H1 (cell line): ENCODE results near the gene ASF1A. TPM values are rescaled to one million over a fixed set of nuclear protein-coding genes. Genes with fewer than 3 reads are reported as not detected.
A peak's percentile ranks its signal among the peaks of the same experiment; 100 is the strongest.

ENCODE experiments used
- CTCF ChIA-PET: fragments of 300-600 bp; sonication (Branson Sonifier 250); formaldehyde crosslinking; loops from one replicate; lab custom pipeline; 2021; ENCODE audit not compliant: partially characterized antibody; lab: Charles Lee
- POLR2A ChIA-PET: fragments of 300-600 bp; sonication (Branson Sonifier 250); formaldehyde crosslinking; loops from one replicate; lab custom pipeline; 2021; ENCODE audit warnings: inconsistent platforms; ENCODE audit not compliant: partially characterized antibody; lab: Charles Lee
- DNase-seq, 2 experiments: peaks; one replicate each; pipeline versions ENCODE4 v3.0.0 to v3.0.0-alpha.2; 2010 to 2022; ENCODE audit warnings: low spot score in 2 of 2, low read depth in 1 of 2, mixed read lengths in 1 of 2
- FAIRE-seq: peaks from 2 replicates; lab custom pipeline; 2011; peaks lifted over from hg19 to GRCh38; lab: Jason Lieb, UNC
- H2AFZ ChIP-seq: 2 replicates; pipeline ENCODE4 v1.8.1; 2012; ENCODE audit warnings: low read length, inconsistent platforms
- H2AK5ac ChIP-seq: 2 replicates; pipeline ENCODE4 v1.6.1; 2013; ENCODE audit warnings: low read depth, low read length
- H2BK120ac ChIP-seq: replicated peaks from 2 replicates; pipeline ENCODE3; 2013; ENCODE audit warnings: low read depth, low read length, inconsistent platforms
- H2BK12ac ChIP-seq: 2 replicates; pipeline ENCODE4 v1.6.1; 2013; ENCODE audit warnings: low read depth, low read length
- H2BK15ac ChIP-seq: 2 replicates; pipeline ENCODE4 v1.6.1; 2013; ENCODE audit warnings: low read length
- H2BK20ac ChIP-seq: 2 replicates; pipeline ENCODE4 v1.6.1; 2013; ENCODE audit warnings: low read length
- H2BK5ac ChIP-seq: 2 replicates; pipeline ENCODE4 v1.6.1; 2013; ENCODE audit warnings: low read depth, low read length
- H3K14ac ChIP-seq: 2 replicates; pipeline ENCODE4 v1.6.1; 2013; ENCODE audit warnings: inconsistent platforms; ENCODE audit not compliant: insufficient read length
- H3K18ac ChIP-seq: 2 replicates; pipeline ENCODE4 v1.6.1; 2013; ENCODE audit warnings: low read length; ENCODE audit errors: extremely low read depth
- H3K23ac ChIP-seq: 2 replicates; pipeline ENCODE4 v1.6.1; 2013; ENCODE audit warnings: inconsistent platforms; ENCODE audit not compliant: insufficient read length
- H3K23me2 ChIP-seq: 2 replicates; pipeline ENCODE4 v1.6.1; 2013; ENCODE audit warnings: low read depth, low read length
- H3K27ac ChIP-seq: 2 replicates; pipeline ENCODE4 v1.6.1; 2011; ENCODE audit warnings: low read depth, low read length, inconsistent platforms
- H3K27me3 ChIP-seq, 4 experiments: replicated peaks in 1 of 4; 1 replicate in 1 of 4; 2 replicates in 3 of 4; pipeline versions ENCODE4 v1.6.1 to v1.8.1; 2011 to 2013; ENCODE audit warnings: low read length in 3 of 4, mild to moderate bottlenecking in 3 of 4, inconsistent platforms in 2 of 4, mixed read lengths in 2 of 4, moderate library complexity in 1 of 4; ENCODE audit not compliant: control insufficient read depth in 3 of 4, insufficient read depth in 3 of 4; ENCODE audit errors: extremely low read depth in 1 of 4
- H3K36me3 ChIP-seq, 4 experiments: 2 replicates each; pipeline versions ENCODE4 v1.6.1 to v1.8.1; 2011 to 2013; ENCODE audit warnings: mild to moderate bottlenecking in 4 of 4, low read length in 3 of 4, moderate library complexity in 2 of 4, control low read depth in 1 of 4, inconsistent platforms in 1 of 4; ENCODE audit not compliant: insufficient read depth in 4 of 4, control insufficient read depth in 2 of 4
- H3K4ac ChIP-seq: replicated peaks from 2 replicates; pipeline ENCODE3; 2013; ENCODE audit warnings: low read length, low read depth, mixed read lengths, inconsistent platforms; ENCODE audit not compliant: insufficient read length
- H3K4me1 ChIP-seq, 4 experiments: replicated peaks in 1 of 4; 1 replicate in 1 of 4; 2 replicates in 3 of 4; pipeline versions ENCODE4 v1.6.1 to v1.8.1; 2011 to 2013; ENCODE audit warnings: low read length in 3 of 4, inconsistent platforms in 2 of 4, mixed read lengths in 1 of 4; ENCODE audit not compliant: insufficient read depth in 4 of 4, control insufficient read depth in 3 of 4
- H3K4me2 ChIP-seq, 2 experiments: 2 replicates each; pipeline versions ENCODE4 v1.6.1 to v1.8.1; 2011 to 2013; ENCODE audit warnings: low read depth in 2 of 2, low read length in 2 of 2, control low read depth in 1 of 2, inconsistent platforms in 1 of 2, mild to moderate bottlenecking in 1 of 2; ENCODE audit not compliant: insufficient read depth in 1 of 2
- H3K4me3 ChIP-seq, 4 experiments: fragments of 200-600, 300-600 bp in 1 of 4; sonication (generic), shearing (Covaris generic), sonication (Bioruptor Twin) in 1 of 4; 2 replicates each; pipeline versions ENCODE4 v1.5.1 to v1.8.1; 2011 to 2016; ENCODE audit warnings: low read length in 4 of 4, low read depth in 3 of 4, control low read depth in 2 of 4, inconsistent platforms in 2 of 4, mild to moderate bottlenecking in 2 of 4, mixed read lengths in 1 of 4, moderate library complexity in 1 of 4; ENCODE audit not compliant: insufficient read depth in 2 of 4; ENCODE audit errors: extremely low read depth in 1 of 4
- H3K56ac ChIP-seq: replicated peaks from 2 replicates; pipeline ENCODE3; 2013; ENCODE audit warnings: low read depth, mild to moderate bottlenecking, mixed read lengths, low read length, inconsistent platforms; ENCODE audit not compliant: insufficient read length
- H3K79me1 ChIP-seq: 2 replicates; pipeline ENCODE4 v1.6.1; 2013; ENCODE audit warnings: low read depth, low read length, control low read depth
- H3K79me2 ChIP-seq, 2 experiments: 2 replicates each; pipeline versions ENCODE4 v1.6.1 to v1.8.1; 2012 to 2013; ENCODE audit warnings: low read length in 2 of 2, mild to moderate bottlenecking in 2 of 2, inconsistent platforms in 1 of 2; ENCODE audit not compliant: insufficient read depth in 2 of 2, control insufficient read depth in 1 of 2
- H3K9ac ChIP-seq, 4 experiments: replicated peaks in 1 of 4; 1 replicate in 1 of 4; 2 replicates in 3 of 4; pipeline versions ENCODE4 v1.6.1 to v1.8.1; 2011 to 2013; ENCODE audit warnings: low read depth in 3 of 4, low read length in 3 of 4, control low read depth in 2 of 4, mild to moderate bottlenecking in 2 of 4, moderate library complexity in 2 of 4, inconsistent platforms in 1 of 4; ENCODE audit errors: extremely low read depth in 1 of 4
- H3K9me3 ChIP-seq, 2 experiments: 2 replicates each; pipeline versions ENCODE4 v1.6.1 to v1.8.1; 2012 to 2013; ENCODE audit warnings: mild to moderate bottlenecking in 2 of 2, moderate library complexity in 2 of 2, control low read depth in 1 of 2, inconsistent platforms in 1 of 2, low read depth in 1 of 2, low read length in 1 of 2, mixed read lengths in 1 of 2; ENCODE audit not compliant: insufficient read depth in 2 of 2
- H4K20me1 ChIP-seq, 2 experiments: replicated peaks in 1 of 2; 2 replicates each; pipeline versions ENCODE3 to v1.8.1; 2011 to 2013; ENCODE audit warnings: inconsistent platforms in 2 of 2, low read length in 2 of 2, mild to moderate bottlenecking in 1 of 2; ENCODE audit not compliant: insufficient read depth in 2 of 2, control insufficient read depth in 1 of 2
- H4K5ac ChIP-seq: 2 replicates; pipeline ENCODE4 v1.6.1; 2013; ENCODE audit warnings: low read length, low read depth, mixed read lengths, inconsistent platforms; ENCODE audit not compliant: insufficient read length
- H4K8ac ChIP-seq: 2 replicates; pipeline ENCODE4 v1.8.0; 2013; ENCODE audit warnings: mild to moderate bottlenecking, moderate library complexity, low read length, inconsistent platforms; ENCODE audit not compliant: insufficient read depth; ENCODE audit errors: extremely low read depth
- H4K91ac ChIP-seq: replicated peaks from 2 replicates; pipeline ENCODE3; 2013; ENCODE audit warnings: low read length, mixed read lengths, inconsistent platforms; ENCODE audit not compliant: insufficient read length
- KDM4A ChIP-seq: IDR thresholded peaks from one replicate; pipeline ENCODE4 v1.7.1; 2012; ENCODE audit warnings: low read depth, mild to moderate bottlenecking, moderate library complexity, low read length, inconsistent platforms; ENCODE audit not compliant: severe bottlenecking
- RXRA ChIP-seq: IDR thresholded peaks from 2 replicates; pipeline ENCODE4 v1.6.1; 2011; ENCODE audit warnings: low read depth, mild to moderate bottlenecking, low read length, moderate library complexity; ENCODE audit not compliant: insufficient read depth
- WGBS, 2 experiments: shearing (Covaris generic) in 1 of 2; methylation state at CpG; one replicate each; pipeline versions ENCODE4 v1.1.6 to v1.1.7; 2013 to 2015; ENCODE audit warnings: low lambda C conversion rate in 2 of 2, mixed read lengths in 2 of 2, inconsistent platforms in 1 of 2, low coverage in 1 of 2, missing lambda C conversion rate in 1 of 2; ENCODE audit not compliant: insufficient replicate concordance in 2 of 2, insufficient coverage in 1 of 2, insufficient read length in 1 of 2; ENCODE audit errors: extremely low coverage in 1 of 2, missing lambda C conversion rate in 1 of 2; 5-methylcytosine and 5-hydroxymethylcytosine counted together
- polyA plus RNA-seq, 7 experiments: library from polyadenylated mRNA; depleted of rRNA in 3 of 7; stranded (reverse) in 5 of 7; unstranded in 2 of 7; fragments of >200 nt in 5 of 7; fragments of 200-250 nt in 2 of 7; gene quantifications; 1 replicate in 5 of 7; 2 replicates in 1 of 7; 4 replicates in 1 of 7; pipeline versions ENCODE4 v1.2.1 to v1.2.3, GENCODE V29; 2011 to 2013; ENCODE audit warnings: missing spikeins in 2 of 7, mixed read lengths in 2 of 7
- total RNA-seq: library from RNA; stranded (reverse); fragmentation: NEBNext Ultra II Directional; extraction: Animal tissue kit (Norgen Biotek cat#: 25700); gene quantifications from 2 replicates; pipeline ENCODE4 v1.2.1, GENCODE V29; 2021

Gene ASF1A
- total and polyA plus RNA-seq, 2 of the 8 experiments (the other 6 are each of a cell fraction or from before 2014, with no cell fraction given), result 11.4 to 50.2 TPM

DNA sequence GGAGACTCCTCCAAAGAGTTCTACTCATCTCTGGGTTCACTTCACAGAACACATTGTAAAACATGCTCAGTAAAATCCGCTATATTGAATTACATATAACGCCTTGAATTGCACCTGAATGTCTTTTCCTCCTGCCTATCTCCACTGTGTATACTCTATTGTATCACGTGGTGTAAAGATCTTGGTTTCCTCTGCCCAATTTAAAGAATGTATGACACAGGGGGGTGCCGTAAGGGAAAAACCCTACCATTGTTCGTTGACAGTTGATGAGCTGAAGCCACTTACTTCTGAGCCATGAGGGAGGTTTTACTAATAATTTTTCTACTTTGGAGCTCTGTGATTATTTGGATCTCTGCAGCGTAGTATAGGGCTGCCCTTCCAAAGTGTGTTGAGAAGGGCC, 6.0 kb downstream of the ASF1A start:
- Histone ChIP-seq H3K4ac (no peak overlapping the region), H4K8ac (no peak overlapping the region), H3K23me2 (no peaks in the 10 kb centered on the region), H2AFZ (no peak overlapping the region), H2AK5ac (no peak overlapping the region), H3K14ac (no peak overlapping the region), H3K9me3 (no peaks in the 10 kb centered on the region), H3K18ac (no peak overlapping the region), H3K4me1 (peaks cover 2 to 11% (median 4%) of the 10 kb centered on the region in 4 experiments; a peak in 5 of 7 replicates), H3K36me3 (peaks cover 0 to 48% (median 8%) of the 10 kb centered on the region in 4 experiments; a peak in 5 of 8 replicates), H4K20me1 (peaks cover 4 to 9% of the 10 kb centered on the region in 2 experiments), H3K27me3 (no peaks in the 10 kb centered on the region), H3K56ac (no peak overlapping the region), H3K79me1 (peaks cover 7% of the 10 kb centered on the region; the same call in 1 of the 2 replicates), H3K9ac (no peak overlapping the region), H3K4me2 (peak overlapping the region; percentile 8 to 35; a peak in 3 of 4 replicates), H3K79me2 (peaks cover 9 to 92% of the 10 kb centered on the region in 2 experiments), H3K27ac (no peak overlapping the region), H2BK120ac (no peak overlapping the region), H4K91ac (no peak overlapping the region), H2BK12ac (no peak overlapping the region), H2BK5ac (no peak overlapping the region), H2BK15ac (no peak overlapping the region), H3K23ac (no peak overlapping the region), H4K5ac (no peak overlapping the region), H2BK20ac (no peak overlapping the region), H3K4me3 (peak overlapping the region in 1 of 4 experiments; percentile 27; a peak in 1 of 8 replicates)
- TF ChIP-seq RXRA (no peak), KDM4A (no peak)
- CTCF ChIA-PET, result interaction anchor here (0.9 to 1.2 kb wide), 3 partner anchors 9 to 210 kb away, joined by 3 read pairs; no protein-coding TSS in a partner anchor
- FAIRE-seq (peak; percentile 24), DNase-seq (no peak)
- POLR2A ChIA-PET, result interaction anchor here (1.0 kb wide), 2 partner anchors 8 to 35 kb away, joined by 3 to 5 read pairs; partner anchors contain the start of gene MCM9
- 79% methylated on average over 6 of the region's 6 CpGs; no CpG with 5 or more reads in 1 of the 2 experiments for WGBS, 2 experiments
